Measurements from ENCODE around the gene ARHGAP10.

Gene ARHGAP10

GRCh38 chr4:147808447-147808846, 76.6 kb downstream of the ARHGAP10 start:
- peaks cover 5% of the 10 kb centered on the region for H3K27me3 Mint-ChIP-seq
- no peaks in the 10 kb centered on the region for H3K36me3 Mint-ChIP-seq
- no peaks in the 10 kb centered on the region for H3K4me1 Mint-ChIP-seq
- ATAC-seq (ENCODE audit: low read depth) (no peak), DNase-seq (ENCODE audit: low spot score in 2 of 2) (no peak)
- H3K27ac Mint-ChIP-seq = no peak overlapping the region
- no peaks in the 10 kb centered on the region for H3K9me3 Mint-ChIP-seq
- H3K4me3 Mint-ChIP-seq = no peak overlapping the region

DNA sequence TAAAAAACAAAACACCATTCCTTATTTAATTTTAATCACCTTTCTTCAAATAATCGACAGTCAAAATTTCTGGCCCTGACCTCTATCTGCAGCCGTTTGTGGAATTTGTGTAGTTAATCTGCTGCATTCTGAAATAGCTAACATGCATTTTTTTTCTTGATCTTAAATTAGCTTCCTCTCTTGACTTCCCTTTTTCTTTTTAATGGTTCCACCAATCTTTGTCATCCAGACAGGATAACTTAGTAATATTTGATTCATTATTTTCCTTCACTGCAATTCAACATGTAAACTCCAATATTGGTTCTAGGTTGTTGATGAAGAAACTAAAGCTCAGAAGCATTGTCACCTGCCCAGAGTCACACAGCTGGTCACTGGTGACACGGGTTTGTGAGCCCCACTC, 77.3 kb downstream of the ARHGAP10 start:
- no peaks in the 10 kb centered on the region for H3K36me3 Mint-ChIP-seq
- DNase-seq (ENCODE audit: low spot score in 2 of 2) (no peak), ATAC-seq (ENCODE audit: low read depth) (no peak)
- H3K4me3 Mint-ChIP-seq = no peak overlapping the region
- peaks cover 5% of the 10 kb centered on the region for H3K27me3 Mint-ChIP-seq
- H3K9me3 Mint-ChIP-seq = no peaks in the 10 kb centered on the region
- H3K27ac Mint-ChIP-seq = no peak overlapping the region
- no peaks in the 10 kb centered on the region for H3K4me1 Mint-ChIP-seq

- Mint-ChIP-seq H3K4me1 (no peaks in the 10 kb centered on the region), H3K36me3 (no peaks in the 10 kb centered on the region), H3K9me3 (no peaks in the 10 kb centered on the region), H3K27me3 (peaks cover 5% of the 10 kb centered on the region), H3K4me3 (no peak overlapping the region), H3K27ac (no peak overlapping the region)
- DNase-seq (ENCODE audit: low spot score in 2 of 2) = no peak
- ATAC-seq (ENCODE audit: low read depth) = no peak
These were observed 80.0 kb downstream of the ARHGAP10 start for GRCh38 chr4:147811878-147812277.

DNA sequence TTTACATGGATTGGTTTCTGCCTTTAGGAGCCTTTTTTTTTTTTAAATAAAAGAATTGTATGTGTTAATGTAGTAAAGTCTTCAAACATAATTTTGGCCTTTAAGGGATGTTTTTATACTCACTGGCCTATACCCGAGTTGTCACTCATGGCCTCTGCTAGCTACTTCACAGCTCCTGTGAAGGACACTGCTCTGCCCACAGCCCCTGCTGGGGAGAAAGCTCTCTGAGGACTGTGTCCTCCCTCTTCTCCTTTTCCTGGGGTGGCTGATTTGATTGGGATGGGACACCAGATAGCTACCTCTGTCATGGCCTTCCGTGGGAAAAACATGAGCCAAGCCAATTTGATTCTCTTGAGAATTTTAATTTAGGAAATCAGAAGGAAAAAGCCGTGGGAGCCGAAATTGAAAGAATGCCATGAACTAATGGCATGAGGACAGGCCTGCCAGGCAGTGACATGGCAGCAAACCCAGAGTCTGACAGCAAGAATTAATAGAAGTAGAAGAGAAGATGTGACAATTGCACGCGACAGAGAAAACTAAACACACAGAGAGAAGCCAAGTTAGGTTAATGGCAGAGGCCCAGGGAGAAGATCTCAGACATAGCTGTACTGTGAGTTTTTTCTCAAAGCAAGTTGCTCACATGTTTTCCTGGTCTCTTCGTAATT, 81.4 kb downstream of the ARHGAP10 start:
- Mint-ChIP-seq H3K36me3 (no peaks in the 10 kb centered on the region), H3K27me3 (peaks cover 2% of the 10 kb centered on the region), H3K9me3 (no peaks in the 10 kb centered on the region), H3K4me3 (no peak overlapping the region), H3K27ac (no peak overlapping the region), H3K4me1 (no peaks in the 10 kb centered on the region)
- no peak for ATAC-seq (ENCODE audit: low read depth)
- no peak for DNase-seq (ENCODE audit: low spot score in 2 of 2)

GRCh38 chr4:147813973-147814372, 82.1 kb downstream of the ARHGAP10 start:
- ATAC-seq (ENCODE audit: low read depth) = no peak
- H3K4me1 Mint-ChIP-seq = no peaks in the 10 kb centered on the region
- H3K27ac Mint-ChIP-seq = no peak overlapping the region
- no peaks in the 10 kb centered on the region for H3K27me3 Mint-ChIP-seq
- H3K4me3 Mint-ChIP-seq = no peak overlapping the region
- H3K36me3 Mint-ChIP-seq = no peaks in the 10 kb centered on the region
- DNase-seq (ENCODE audit: low spot score in 2 of 2) = no peak
- no peaks in the 10 kb centered on the region for H3K9me3 Mint-ChIP-seq

GRCh38 chr4:147814376-147814775, 82.5 kb downstream of the ARHGAP10 start:
- ATAC-seq (ENCODE audit: low read depth) = no peak

DNA sequence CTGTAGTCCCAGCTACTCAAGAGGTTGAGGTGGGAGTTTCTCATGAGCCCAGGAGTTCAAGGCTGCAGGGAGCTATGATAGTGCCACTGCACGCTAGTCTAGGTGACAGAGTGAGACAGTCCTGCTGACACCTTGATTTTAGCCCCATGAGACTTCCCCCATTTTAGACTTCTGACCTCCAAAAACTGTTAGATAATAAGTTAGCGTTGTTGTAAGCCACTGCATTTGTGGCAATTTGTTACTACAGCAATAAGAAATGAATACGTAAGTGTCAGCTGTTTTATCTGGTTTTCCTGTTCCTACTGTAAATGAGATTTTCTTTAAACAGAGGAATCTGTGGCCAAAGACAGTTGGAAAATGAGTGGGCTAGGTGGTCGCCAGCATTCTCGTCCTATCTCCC, 83.9 kb downstream of the ARHGAP10 start:
- ATAC-seq (ENCODE audit: low read depth) (no peak), DNase-seq (ENCODE audit: low spot score in 2 of 2) (no peak)
- Mint-ChIP-seq H3K27ac (no peak overlapping the region), H3K36me3 (no peaks in the 10 kb centered on the region), H3K4me3 (no peak overlapping the region), H3K27me3 (no peaks in the 10 kb centered on the region), H3K4me1 (no peaks in the 10 kb centered on the region), H3K9me3 (no peaks in the 10 kb centered on the region)

More at GRCh38 chr4:147814376-147814775, 82.5 kb downstream of the ARHGAP10 start:
- Mint-ChIP-seq H3K4me1 (no peaks in the 10 kb centered on the region), H3K36me3 (no peaks in the 10 kb centered on the region), H3K27ac (no peak overlapping the region), H3K9me3 (no peaks in the 10 kb centered on the region), H3K4me3 (no peak overlapping the region), H3K27me3 (no peaks in the 10 kb centered on the region)
- no peak for DNase-seq (ENCODE audit: low spot score in 2 of 2)

DNA sequence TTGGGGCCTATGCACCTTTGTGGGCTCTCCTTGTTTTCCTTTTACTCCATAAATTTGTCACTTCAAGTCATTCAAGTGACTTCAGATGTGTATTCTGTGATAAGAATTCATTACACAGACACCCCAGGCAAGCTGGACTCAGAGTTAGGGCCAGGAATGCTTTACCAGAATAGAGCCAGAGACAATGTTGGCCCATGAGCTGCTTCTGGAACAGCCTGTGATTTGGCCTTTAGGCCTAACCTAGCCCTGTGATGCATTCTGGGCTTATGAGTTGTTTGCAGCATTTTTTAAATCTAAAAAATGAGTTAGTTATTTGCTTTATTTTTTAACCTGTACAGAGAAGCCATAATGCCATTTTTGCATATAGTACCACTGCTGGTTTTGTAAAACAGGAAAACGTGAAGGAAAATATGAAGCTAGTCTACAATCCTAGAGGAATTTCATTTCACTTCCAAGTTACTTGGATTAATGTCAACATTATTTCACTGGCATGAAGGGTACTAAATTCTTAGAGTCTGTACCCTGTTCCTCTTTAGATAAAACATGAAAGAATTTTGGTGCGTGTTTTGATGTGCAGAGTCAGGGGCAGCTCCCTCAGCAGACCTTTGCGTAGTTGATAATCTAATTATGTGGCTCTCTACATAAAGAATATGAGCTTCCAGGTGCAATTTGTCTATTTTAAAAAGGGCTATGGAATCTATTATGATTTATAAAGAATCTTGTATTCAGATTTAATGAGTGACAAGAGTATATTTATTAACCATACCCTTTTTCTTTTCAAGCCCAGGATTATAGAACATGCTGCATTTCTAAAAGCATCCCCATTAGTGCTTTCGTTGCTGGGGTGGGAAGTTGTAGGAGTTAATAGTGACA, 84.7 kb downstream of the ARHGAP10 start:
- H3K36me3 Mint-ChIP-seq = no peaks in the 10 kb centered on the region
- H3K27ac Mint-ChIP-seq = no peak overlapping the region
- H3K9me3 Mint-ChIP-seq = no peaks in the 10 kb centered on the region
- no peak overlapping the region for H3K4me3 Mint-ChIP-seq
- H3K27me3 Mint-ChIP-seq = no peaks in the 10 kb centered on the region
- no peak for ATAC-seq (ENCODE audit: low read depth)
- H3K4me1 Mint-ChIP-seq = no peaks in the 10 kb centered on the region
- no peak for DNase-seq (ENCODE audit: low spot score in 2 of 2)

GRCh38 chr4:147820975-147821374, 89.1 kb downstream of the ARHGAP10 start:
- Mint-ChIP-seq H3K27me3 (peaks cover 1% of the 10 kb centered on the region), H3K36me3 (no peaks in the 10 kb centered on the region), H3K27ac (no peak overlapping the region), H3K9me3 (no peaks in the 10 kb centered on the region), H3K4me1 (no peaks in the 10 kb centered on the region), H3K4me3 (no peak overlapping the region)
- ATAC-seq (ENCODE audit: low read depth) (no peak), DNase-seq (ENCODE audit: low spot score in 2 of 2) (no peak)

GRCh38 chr4:147821555-147821954, 89.7 kb downstream of the ARHGAP10 start:
- DNase-seq (ENCODE audit: low spot score in 2 of 2) (no peak), ATAC-seq (ENCODE audit: low read depth) (no peak)
- H3K4me3 Mint-ChIP-seq = no peak overlapping the region
- peaks cover 1% of the 10 kb centered on the region for H3K27me3 Mint-ChIP-seq
- no peaks in the 10 kb centered on the region for H3K4me1 Mint-ChIP-seq
- no peaks in the 10 kb centered on the region for H3K36me3 Mint-ChIP-seq
- H3K9me3 Mint-ChIP-seq = no peaks in the 10 kb centered on the region
- no peak overlapping the region for H3K27ac Mint-ChIP-seq

- no peaks in the 10 kb centered on the region for H3K36me3 Mint-ChIP-seq
- DNase-seq (ENCODE audit: low spot score in 2 of 2) (no peak), ATAC-seq (ENCODE audit: low read depth) (no peak)
- H3K4me1 Mint-ChIP-seq = no peaks in the 10 kb centered on the region
- H3K27me3 Mint-ChIP-seq = peaks cover 1% of the 10 kb centered on the region
- H3K9me3 Mint-ChIP-seq = no peaks in the 10 kb centered on the region
- H3K4me3 Mint-ChIP-seq = no peak overlapping the region
- H3K27ac Mint-ChIP-seq = no peak overlapping the region
These were observed 90.2 kb downstream of the ARHGAP10 start for GRCh38 chr4:147822128-147822527.

- no peaks in the 10 kb centered on the region for H3K9me3 Mint-ChIP-seq
- H3K27ac Mint-ChIP-seq = no peak overlapping the region
- ATAC-seq (ENCODE audit: low read depth) = no peak
- no peaks in the 10 kb centered on the region for H3K4me1 Mint-ChIP-seq
- no peaks in the 10 kb centered on the region for H3K36me3 Mint-ChIP-seq
- peaks cover 1% of the 10 kb centered on the region for H3K27me3 Mint-ChIP-seq
- DNase-seq (ENCODE audit: low spot score in 2 of 2) = no peak
- no peak overlapping the region for H3K4me3 Mint-ChIP-seq
These were observed 91.2 kb downstream of the ARHGAP10 start for GRCh38 chr4:147823130-147823529.

GRCh38 chr4:147824316-147824715, 92.4 kb downstream of the ARHGAP10 start:
- no peak overlapping the region for H3K27ac Mint-ChIP-seq
- no peaks in the 10 kb centered on the region for H3K36me3 Mint-ChIP-seq
- H3K4me3 Mint-ChIP-seq = no peak overlapping the region
- H3K27me3 Mint-ChIP-seq = peaks cover 1% of the 10 kb centered on the region
- H3K4me1 Mint-ChIP-seq = no peaks in the 10 kb centered on the region
- ATAC-seq (ENCODE audit: low read depth) = no peak
- DNase-seq (ENCODE audit: low spot score in 2 of 2) = no peak
- H3K9me3 Mint-ChIP-seq = no peaks in the 10 kb centered on the region

GRCh38 chr4:147824884-147825283, 93.0 kb downstream of the ARHGAP10 start:
- Mint-ChIP-seq H3K27me3 (peaks cover 1% of the 10 kb centered on the region), H3K4me3 (no peak overlapping the region), H3K36me3 (no peaks in the 10 kb centered on the region), H3K9me3 (no peaks in the 10 kb centered on the region), H3K27ac (no peak overlapping the region), H3K4me1 (no peaks in the 10 kb centered on the region)
- ATAC-seq (ENCODE audit: low read depth) (no peak), DNase-seq (ENCODE audit: low spot score in 2 of 2) (no peak)
